Embryonic facial prominence (tissue), 1 donor: ENCODE data around the gene COL23A1.

Source experiments
- DNase-seq: peaks from one replicate; pipeline ENCODE4 v3.0.0-alpha.2; 2016; ENCODE audit errors: extremely low spot score

Gene COL23A1

GRCh38 chr5:178363501-178364325 lies 226.5 kb downstream of the COL23A1 start:
- DNase-seq, result no peak

- DNase-seq, result no peak
Measured at GRCh38 chr5:178361657-178362445, 228.3 kb downstream of the COL23A1 start.

GRCh38 chr5:178360926-178361235 lies 229.3 kb downstream of the COL23A1 start:
- DNase-seq, result no peak

DNA sequence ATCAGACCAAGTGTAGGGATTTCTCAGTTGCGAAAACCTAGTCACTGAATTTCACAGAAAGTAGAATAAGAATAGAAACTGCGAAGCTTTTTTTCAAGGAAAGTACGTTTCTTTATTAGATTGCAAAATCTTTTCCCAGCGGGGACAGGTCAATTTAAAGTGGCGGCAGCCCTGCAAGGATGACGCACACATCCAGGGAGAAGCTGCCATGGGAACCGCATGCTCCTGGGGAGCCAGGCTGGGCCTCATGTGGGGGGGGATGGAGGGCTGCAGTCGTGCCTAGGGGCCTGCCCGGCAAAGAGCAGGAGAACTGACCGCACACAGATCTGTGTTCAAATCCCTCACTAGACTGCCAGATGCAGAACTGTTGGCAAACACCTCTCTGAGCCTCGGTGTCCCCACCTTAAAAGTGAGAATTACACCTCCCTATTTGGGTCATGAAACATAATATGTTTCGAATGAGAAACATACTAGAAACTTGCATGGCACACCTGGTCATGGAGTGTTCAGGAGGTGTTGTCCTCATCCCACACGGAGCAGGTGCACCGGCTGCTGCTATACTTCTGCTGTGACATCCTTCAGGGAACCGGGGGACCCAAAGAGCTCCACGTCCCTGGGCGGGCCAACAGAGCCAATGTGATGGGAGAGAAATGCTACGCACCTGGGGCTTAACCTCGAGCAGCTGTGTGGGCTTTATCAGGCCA lies 229.8 kb downstream of the COL23A1 start:
- DNase-seq, result no peak

- DNase-seq, result no peak
Measured at GRCh38 chr5:178359738-178360137, 230.5 kb downstream of the COL23A1 start.

DNA sequence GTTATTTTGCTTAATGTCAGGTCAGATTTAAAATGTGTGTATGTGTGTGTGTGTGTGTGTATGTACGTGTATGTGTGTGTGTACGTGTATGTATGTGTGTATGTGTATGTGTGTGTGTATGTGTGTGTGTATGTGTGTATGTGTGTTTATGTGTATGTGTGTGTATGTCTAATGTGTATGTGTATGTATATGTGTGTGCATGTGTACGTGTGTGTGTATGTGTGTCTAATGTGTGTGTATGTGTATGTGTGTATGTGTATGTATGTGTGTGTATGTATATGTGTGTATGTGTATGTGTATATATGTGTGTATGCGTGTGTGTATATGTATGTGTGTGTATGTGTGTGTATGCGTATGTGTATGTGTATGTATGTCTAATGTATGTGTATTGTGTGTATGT lies 232.5 kb downstream of the COL23A1 start:
- DNase-seq, result no peak

DNA sequence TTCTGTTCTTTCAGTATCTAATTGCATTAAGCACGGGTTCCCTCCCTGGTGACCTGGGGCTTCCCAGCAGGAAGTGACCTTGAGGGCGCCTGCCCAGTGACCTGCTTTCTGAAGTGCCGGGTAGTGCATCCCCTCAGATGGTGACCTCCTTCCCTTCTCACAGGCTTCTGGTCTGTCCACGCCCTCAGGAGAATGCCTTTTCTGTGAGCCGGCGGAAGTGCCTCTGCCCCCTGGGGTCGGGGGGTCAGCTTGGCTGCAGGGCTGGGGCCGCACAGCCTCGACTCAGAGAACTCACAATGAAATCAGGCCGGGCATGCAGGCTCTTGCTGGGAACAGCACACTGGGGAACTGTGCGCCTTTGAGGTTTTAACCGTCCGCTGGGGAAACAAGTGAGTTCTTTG lies 233.1 kb downstream of the COL23A1 start:
- no peak for DNase-seq

GRCh38 chr5:178356431-178356872 lies 233.7 kb downstream of the COL23A1 start:
- no peak for DNase-seq

GRCh38 chr5:178355671-178356070 lies 234.5 kb downstream of the COL23A1 start:
- no peak for DNase-seq

- no peak for DNase-seq
Measured at GRCh38 chr5:178353461-178353860, 236.7 kb downstream of the COL23A1 start.

- no peak for DNase-seq
Measured at GRCh38 chr5:178352035-178352349, 238.2 kb downstream of the COL23A1 start.

GRCh38 chr5:178351221-178352034 lies 238.8 kb downstream of the COL23A1 start:
- DNase-seq, result no peak

- DNase-seq, result no peak
Measured at GRCh38 chr5:178350361-178351220, 239.6 kb downstream of the COL23A1 start.

- DNase-seq, result no peak
Measured at GRCh38 chr5:178349625-178350353, 240.4 kb downstream of the COL23A1 start.

DNA sequence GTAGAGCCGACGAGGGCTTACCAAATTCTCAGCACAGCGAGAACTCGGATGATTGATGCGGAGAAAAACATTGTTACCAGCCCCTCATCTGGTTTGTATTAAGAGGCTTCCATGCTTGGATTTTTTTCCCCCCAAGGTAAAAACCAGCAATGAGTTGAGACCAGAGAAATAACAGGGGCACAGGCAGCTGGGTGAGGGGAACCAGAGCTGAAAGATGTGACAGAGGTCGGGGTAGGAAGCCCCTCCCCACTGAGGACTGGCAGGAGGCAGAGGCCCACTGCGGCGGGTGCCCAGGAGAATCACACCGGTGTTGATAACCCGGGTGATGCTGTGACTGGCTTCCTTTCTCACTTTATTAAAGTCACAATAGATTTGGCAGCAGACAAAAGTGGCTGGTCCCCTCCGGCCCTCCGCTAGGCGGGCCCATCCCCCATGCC lies 241.1 kb downstream of the COL23A1 start:
- DNase-seq, result peak; percentile 64

DNA sequence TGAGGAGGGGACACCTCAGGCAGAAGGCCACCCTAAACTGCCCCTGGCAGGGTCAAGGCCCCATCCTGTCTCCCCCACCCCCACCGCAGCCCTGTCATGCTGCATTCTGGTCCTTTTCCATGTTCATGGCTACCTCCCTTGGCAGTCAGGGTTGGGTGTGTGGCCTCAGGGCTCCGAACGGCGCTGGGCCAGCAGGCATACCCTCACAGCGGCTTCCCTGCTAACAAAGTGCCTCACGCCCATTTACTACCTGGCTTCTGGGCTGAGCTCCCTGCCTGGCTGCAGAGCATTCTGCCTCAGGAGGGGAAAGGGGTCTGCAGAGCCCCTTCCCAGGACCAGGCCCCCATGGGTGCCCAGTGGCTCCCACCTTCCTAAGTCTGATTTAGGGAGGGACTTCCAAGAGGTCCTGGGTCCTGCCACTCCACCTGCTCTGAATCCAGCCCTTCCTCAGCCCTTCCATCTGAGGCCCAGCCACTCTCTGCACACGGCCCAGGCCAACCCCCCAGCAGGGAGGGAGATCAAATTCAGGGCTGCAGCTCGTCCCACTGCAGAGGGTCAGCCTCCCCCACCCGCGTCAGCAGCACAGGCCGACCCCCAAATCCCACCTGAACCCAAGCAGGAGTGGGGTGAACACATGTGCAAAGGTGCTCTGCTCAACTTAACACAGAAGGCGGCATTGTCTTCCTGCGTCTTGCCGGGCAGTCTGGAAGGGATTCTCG lies 241.7 kb downstream of the COL23A1 start:
- DNase-seq, result no peak

DNA sequence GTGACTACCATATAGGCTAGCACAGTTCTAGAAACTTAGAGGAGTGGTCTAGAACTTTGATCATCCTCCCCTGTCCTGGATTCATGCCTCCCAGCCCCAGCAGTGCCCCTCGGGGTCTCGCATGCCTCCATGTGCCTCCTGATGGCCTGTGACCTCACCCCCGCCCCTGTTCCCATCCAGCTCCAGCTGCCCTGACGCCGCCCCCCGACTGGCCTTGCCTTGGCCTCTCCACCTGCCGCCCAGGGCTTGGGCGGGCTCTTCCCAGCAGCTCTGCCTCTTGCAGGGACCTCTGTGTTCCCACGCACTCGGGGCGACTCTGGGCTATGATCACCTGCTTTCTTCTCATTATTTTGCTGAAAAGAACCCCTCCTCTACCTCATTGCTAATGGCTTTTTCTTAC lies 242.2 kb downstream of the COL23A1 start:
- no peak for DNase-seq

GRCh38 chr5:178346607-178347334 lies 243.4 kb downstream of the COL23A1 start:
- no peak for DNase-seq

GRCh38 chr5:178343306-178343705 lies 246.9 kb downstream of the COL23A1 start:
- DNase-seq, result no peak
